Tibial nerve (tissue), 3 donors: ENCODE measurements around the gene SYNPO2.

Experiments
- CTCF ChIP-seq, 5 experiments: fragments of 200-600 bp in 3 of 5; fragments of 450-650 bp in 2 of 5; sonication (generic) in 3 of 5; IDR thresholded peaks; one replicate each; pipeline ENCODE4 v1.5.1; 2016 to 2019; ENCODE audit warnings: antibody characterized with exemption in 5 of 5, mild to moderate bottlenecking in 3 of 5, moderate library complexity in 2 of 5
- POLR2A ChIP-seq, 2 donors: fragments of 450-650 bp; IDR thresholded peaks; one replicate each; pipeline ENCODE4 v1.6.1; 2017; ENCODE audit warnings: antibody characterized with exemption in 2 of 2, mild to moderate bottlenecking in 2 of 2, moderate library complexity in 2 of 2

- TF ChIP-seq CTCF (IDR thresholded peaks at IDR 0.05) (no peak), POLR2A (IDR thresholded peaks at IDR 0.05) (no peak)
Measured at GRCh38 chr4:119016636-119017035, 128.0 kb downstream of the SYNPO2 start.
